ENCODE results near the gene DYNC2LI1. TPM values are rescaled to one million over a fixed set of nuclear protein-coding genes. Genes with fewer than 3 reads are reported as not detected.

Gene DYNC2LI1
- total and polyA plus RNA-seq, 2 of the 8 experiments (the other 6 are each of a cell fraction or from before 2014, with no cell fraction given): 3.9 to 7.6 TPM

DNA sequence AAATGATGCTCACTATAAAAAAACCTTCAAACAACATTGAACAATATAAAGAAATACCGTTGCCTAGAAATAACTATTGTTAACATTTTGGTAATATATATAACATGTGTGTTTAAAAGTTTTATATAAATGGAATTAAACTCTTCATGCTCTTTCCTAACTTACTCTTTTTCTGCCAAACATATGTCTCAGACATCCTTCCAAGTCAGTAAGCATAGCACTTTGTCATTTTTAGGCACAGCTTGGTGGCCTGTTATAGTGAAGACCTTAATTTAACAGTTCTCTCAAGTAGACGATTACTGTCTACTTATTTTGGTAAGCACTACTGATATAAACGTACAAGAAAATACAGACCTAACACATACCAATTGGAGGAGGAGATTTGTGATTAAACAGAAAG is 40.9 kb downstream of the DYNC2LI1 start:
- Histone ChIP-seq H2BK20ac (ENCODE audit: low read length) (no peak overlapping the region), H3K36me3 (ENCODE audit: control insufficient read depth in 2 of 4, insufficient read depth in 4 of 4, low read length in 3 of 4) (no peaks in the 10 kb centered on the region), H3K14ac (ENCODE audit: insufficient read length) (no peak overlapping the region), H2AFZ (ENCODE audit: low read length) (no peak overlapping the region), H4K5ac (ENCODE audit: insufficient read length, low read depth, low read length) (no peak overlapping the region), H2BK120ac (replicated peaks; ENCODE audit: low read depth, low read length) (no peak overlapping the region), H3K18ac (ENCODE audit: extremely low read depth, low read length) (no peak overlapping the region), H4K91ac (replicated peaks; ENCODE audit: insufficient read length, low read length) (no peak overlapping the region), H4K8ac (ENCODE audit: extremely low read depth, insufficient read depth, low read length) (no peak overlapping the region), H2BK5ac (ENCODE audit: low read depth, low read length) (no peak overlapping the region), H4K20me1 (replicated peaks in 1 of 2; ENCODE audit: control insufficient read depth in 1 of 2, insufficient read depth in 2 of 2, low read length in 2 of 2) (no peaks in the 10 kb centered on the region), H3K4ac (replicated peaks; ENCODE audit: insufficient read length, low read depth, low read length) (no peak overlapping the region), H3K23me2 (ENCODE audit: low read depth, low read length) (no peaks in the 10 kb centered on the region), H2BK12ac (ENCODE audit: low read depth, low read length) (no peak overlapping the region), H3K4me2 (ENCODE audit: insufficient read depth in 1 of 2, low read depth in 2 of 2, low read length in 2 of 2) (no peak overlapping the region), H3K9me3 (ENCODE audit: insufficient read depth in 2 of 2, low read depth in 1 of 2, low read length in 1 of 2) (no peaks in the 10 kb centered on the region), H3K4me1 (replicated peaks in 1 of 4; ENCODE audit: control insufficient read depth in 3 of 4, insufficient read depth in 4 of 4, low read length in 3 of 4) (no peaks in the 10 kb centered on the region), H3K79me2 (ENCODE audit: control insufficient read depth in 1 of 2, insufficient read depth in 2 of 2, low read length in 2 of 2) (no peaks in the 10 kb centered on the region), H3K27me3 (replicated peaks in 1 of 4; ENCODE audit: control insufficient read depth in 3 of 4, extremely low read depth in 1 of 4, insufficient read depth in 3 of 4, low read length in 3 of 4) (no peaks in the 10 kb centered on the region), H3K9ac (replicated peaks in 1 of 4; ENCODE audit: extremely low read depth in 1 of 4, low read depth in 3 of 4, low read length in 3 of 4) (no peak overlapping the region), H3K56ac (replicated peaks; ENCODE audit: insufficient read length, low read depth, low read length) (no peak overlapping the region), H3K4me3 (ENCODE audit: extremely low read depth in 1 of 4, insufficient read depth in 2 of 4, low read depth in 3 of 4, low read length in 4 of 4) (no peak overlapping the region), H2AK5ac (ENCODE audit: low read depth, low read length) (no peak overlapping the region), H2BK15ac (ENCODE audit: low read length) (no peak overlapping the region), H3K23ac (ENCODE audit: insufficient read length) (no peak overlapping the region), H3K27ac (ENCODE audit: low read depth, low read length) (no peak overlapping the region), H3K79me1 (ENCODE audit: low read depth, low read length) (no peaks in the 10 kb centered on the region)
- POLR2A ChIA-PET (ENCODE audit: partially characterized antibody): no interaction called here
- FAIRE-seq (no peak), DNase-seq (ENCODE audit: low read depth in 1 of 2, low spot score in 2 of 2) (no peak)
- WGBS, 2 experiments (ENCODE audit: extremely low coverage in 1 of 2, insufficient coverage in 1 of 2, insufficient read length in 1 of 2, insufficient replicate concordance in 2 of 2, low coverage in 1 of 2, low lambda C conversion rate in 2 of 2, missing lambda C conversion rate in 1 of 2): 94% methylated on average over 3 of the region's 3 CpGs; no CpG with 5 or more reads in 1 of the 2 experiments
- CTCF ChIA-PET (ENCODE audit: partially characterized antibody): interaction anchor here (0.6 kb wide), 1 partner anchor 200 kb away, joined by 3 read pairs; no protein-coding TSS in a partner anchor
- TF ChIP-seq TCF12 (IDR thresholded peaks at IDR 0.05; ENCODE audit: low read depth, low read length) (no peak), SAP30 (IDR thresholded peaks at IDR 0.05; ENCODE audit: insufficient read depth, insufficient replicate concordance, low read length) (no peak)
